H9 (cell line): ENCODE results near the gene SIL1. TPM values are rescaled to one million over a fixed set of nuclear protein-coding genes. Genes with fewer than 3 reads are reported as not detected.

Experiments
- DNase-seq: peaks from one replicate; pipeline ENCODE4 v3.0.0-alpha.2; 2017
- H2AFZ ChIP-seq: one replicate; pipeline ENCODE4 v1.6.1; 2013; ENCODE audit warnings: mild to moderate bottlenecking, low read length, control low read depth, moderate library complexity
- H2AK5ac ChIP-seq: 2 replicates; pipeline ENCODE4 v1.6.1; 2013; ENCODE audit warnings: low read length, control low read depth, mixed read lengths; ENCODE audit not compliant: insufficient read length
- H2BK120ac ChIP-seq: one replicate; pipeline ENCODE4 v1.6.1; 2013; ENCODE audit warnings: low read depth, mild to moderate bottlenecking, low read length, control low read depth, inconsistent platforms; ENCODE audit not compliant: poor library complexity, severe bottlenecking
- H2BK12ac ChIP-seq: 2 replicates; pipeline ENCODE4 v1.6.1; 2013; ENCODE audit warnings: low read length, control low read depth, mixed read lengths, low read depth; ENCODE audit not compliant: insufficient read length
- H2BK15ac ChIP-seq: 2 replicates; pipeline ENCODE4 v1.6.1; 2013; ENCODE audit warnings: low read depth, low read length, control low read depth
- H2BK20ac ChIP-seq: one replicate; pipeline ENCODE4 v1.6.1; 2013; ENCODE audit warnings: low read depth, mild to moderate bottlenecking, low read length, control low read depth, inconsistent platforms; ENCODE audit not compliant: poor library complexity, severe bottlenecking
- H2BK5ac ChIP-seq: 2 replicates; pipeline ENCODE4 v1.6.1; 2013; ENCODE audit warnings: low read length, control low read depth, mixed read lengths; ENCODE audit not compliant: insufficient read length
- H3K14ac ChIP-seq: 2 replicates; pipeline ENCODE4 v1.6.1; 2013; ENCODE audit warnings: low read length, control low read depth; ENCODE audit not compliant: insufficient read depth
- H3K18ac ChIP-seq: 2 replicates; pipeline ENCODE4 v1.6.1; 2013; ENCODE audit warnings: low read depth, mild to moderate bottlenecking, mixed read lengths, low read length, control low read depth; ENCODE audit not compliant: insufficient read length
- H3K23ac ChIP-seq: 2 replicates; pipeline ENCODE4 v1.6.1; 2013; ENCODE audit warnings: low read length, control low read depth, mixed read lengths, low read depth; ENCODE audit not compliant: insufficient read length
- H3K23me2 ChIP-seq: 2 replicates; pipeline ENCODE4 v1.6.1; 2013; ENCODE audit warnings: low read depth, mild to moderate bottlenecking, mixed read lengths, low read length, control low read depth; ENCODE audit not compliant: insufficient read length, poor library complexity, severe bottlenecking
- H3K27ac ChIP-seq: 2 replicates; pipeline ENCODE4 v1.5.1; 2013; ENCODE audit warnings: low read length, control low read depth, mixed read lengths, low read depth; ENCODE audit not compliant: insufficient read length
- H3K27me3 ChIP-seq: 2 replicates; pipeline ENCODE4 v1.6.1; 2013; ENCODE audit warnings: low read length, control low read depth, inconsistent platforms; ENCODE audit not compliant: insufficient read depth
- H3K4ac ChIP-seq: 2 replicates; pipeline ENCODE4 v1.6.1; 2013; ENCODE audit warnings: low read depth, mild to moderate bottlenecking, control low read depth, inconsistent platforms, low read length, moderate library complexity
- H3K4me1 ChIP-seq: 2 replicates; pipeline ENCODE4 v1.6.1; 2013; ENCODE audit warnings: low read length, control low read depth, inconsistent platforms; ENCODE audit not compliant: insufficient read depth
- H3K4me2 ChIP-seq: 2 replicates; pipeline ENCODE4 v1.6.1; 2013; ENCODE audit warnings: low read length, control low read depth, mixed read lengths; ENCODE audit not compliant: insufficient read length, insufficient read depth
- H3K56ac ChIP-seq: 2 replicates; pipeline ENCODE4 v1.6.1; 2013; ENCODE audit warnings: low read depth, mild to moderate bottlenecking, mixed read lengths, low read length, control low read depth; ENCODE audit not compliant: insufficient read length
- H3K79me1 ChIP-seq: 2 replicates; pipeline ENCODE4 v1.6.1; 2013; ENCODE audit warnings: low read depth, mild to moderate bottlenecking, moderate library complexity, low read length, control low read depth, inconsistent platforms; ENCODE audit not compliant: insufficient read depth, poor library complexity, severe bottlenecking
- H3K79me2 ChIP-seq: 2 replicates; pipeline ENCODE4 v1.6.1; 2013; ENCODE audit warnings: low read length, control low read depth, inconsistent platforms; ENCODE audit not compliant: insufficient read depth
- H3K9ac ChIP-seq: 2 replicates; pipeline ENCODE4 v1.6.1; 2013; ENCODE audit warnings: low read length, control low read depth, mixed read lengths; ENCODE audit not compliant: insufficient read length; ENCODE audit errors: extremely low read depth
- H3K9me3 ChIP-seq: one replicate; pipeline ENCODE4 v1.6.1; 2013; ENCODE audit warnings: low read depth, low read length, inconsistent platforms; ENCODE audit not compliant: control insufficient read depth
- H3T11ph ChIP-seq: one replicate; pipeline ENCODE4 v1.6.1; 2013; ENCODE audit warnings: mild to moderate bottlenecking, low read length, control low read depth, inconsistent platforms
- H4K20me1 ChIP-seq: one replicate; pipeline ENCODE4 v1.6.1; 2013; ENCODE audit not compliant: control insufficient read depth, insufficient read length, insufficient read depth
- H4K5ac ChIP-seq: 2 replicates; pipeline ENCODE4 v1.6.1; 2013; ENCODE audit warnings: low read depth, mild to moderate bottlenecking, mixed read lengths, low read length, control low read depth; ENCODE audit not compliant: insufficient read length
- H4K8ac ChIP-seq: replicated peaks from 2 replicates; pipeline ENCODE4 v1.6.1; 2013; ENCODE audit warnings: low read length, control low read depth, mixed read lengths, low read depth; ENCODE audit not compliant: insufficient read length
- H4K91ac ChIP-seq: 2 replicates; pipeline ENCODE4 v1.6.1; 2013; ENCODE audit warnings: low read depth, mild to moderate bottlenecking, moderate library complexity, mixed read lengths, low read length, control low read depth; ENCODE audit not compliant: insufficient read length
- H3K27ac Mint-ChIP-seq, 3 experiments: 2 replicates in 2 of 3; 3 replicates in 1 of 3; pipeline ENCODE4 v1.8.0; 2020 to 2021; ENCODE audit warnings: mixed read lengths in 3 of 3, mild to moderate bottlenecking in 1 of 3, moderate library complexity in 1 of 3
- H3K27me3 Mint-ChIP-seq: 2 replicates; pipeline ENCODE4 v1.8.0; 2021; ENCODE audit warnings: low read depth, mild to moderate bottlenecking, moderate library complexity, mixed read lengths
- H3K36me3 Mint-ChIP-seq, 3 experiments: 2 replicates in 2 of 3; 3 replicates in 1 of 3; pipeline ENCODE4 v1.8.0; 2020 to 2021; ENCODE audit warnings: low read depth in 3 of 3, mixed read lengths in 3 of 3; ENCODE audit not compliant: insufficient read depth in 1 of 3
- H3K4me1 Mint-ChIP-seq, 2 experiments: 2 replicates each; pipeline ENCODE4 v1.8.0; 2020; ENCODE audit warnings: mixed read lengths in 2 of 2
- H3K4me3 Mint-ChIP-seq, 2 experiments: 2 replicates in 1 of 2; 3 replicates in 1 of 2; pipeline ENCODE4 v1.8.0; 2020 to 2021; ENCODE audit warnings: mild to moderate bottlenecking in 2 of 2, mixed read lengths in 2 of 2, moderate library complexity in 1 of 2
- H3K9me3 Mint-ChIP-seq, 2 experiments: 2 replicates in 1 of 2; 3 replicates in 1 of 2; pipeline ENCODE4 v1.8.0; 2020; ENCODE audit warnings: mild to moderate bottlenecking in 2 of 2, mixed read lengths in 2 of 2, moderate library complexity in 1 of 2
- WGBS: extraction: QIAGEN DNeasy Blood & Tissue Kit; methylation state at CpG from one replicate; pipeline ENCODE4 v1.1.7; 2013; ENCODE audit warnings: missing lambda C conversion rate, low lambda C conversion rate, mixed read lengths; ENCODE audit not compliant: insufficient read length; ENCODE audit errors: extremely low coverage; 5-methylcytosine and 5-hydroxymethylcytosine counted together
- total RNA-seq: library from RNA; stranded (reverse); gene quantifications from 2 replicates; pipeline ENCODE4 v1.2.1, GENCODE V29; 2021
- TF ChIP-seq, protein P1 (sequence below): fragments of 200-600 bp; sonication (generic); conservative IDR thresholded peaks from 3 replicates; pipeline ENCODE4 v1.8.0; 2021; ENCODE audit warnings: antibody characterized with exemption, mild to moderate bottlenecking

The SIL1 gene
- total RNA-seq, 1 experiment from 2014 or later = 10.6 TPM

DNA sequence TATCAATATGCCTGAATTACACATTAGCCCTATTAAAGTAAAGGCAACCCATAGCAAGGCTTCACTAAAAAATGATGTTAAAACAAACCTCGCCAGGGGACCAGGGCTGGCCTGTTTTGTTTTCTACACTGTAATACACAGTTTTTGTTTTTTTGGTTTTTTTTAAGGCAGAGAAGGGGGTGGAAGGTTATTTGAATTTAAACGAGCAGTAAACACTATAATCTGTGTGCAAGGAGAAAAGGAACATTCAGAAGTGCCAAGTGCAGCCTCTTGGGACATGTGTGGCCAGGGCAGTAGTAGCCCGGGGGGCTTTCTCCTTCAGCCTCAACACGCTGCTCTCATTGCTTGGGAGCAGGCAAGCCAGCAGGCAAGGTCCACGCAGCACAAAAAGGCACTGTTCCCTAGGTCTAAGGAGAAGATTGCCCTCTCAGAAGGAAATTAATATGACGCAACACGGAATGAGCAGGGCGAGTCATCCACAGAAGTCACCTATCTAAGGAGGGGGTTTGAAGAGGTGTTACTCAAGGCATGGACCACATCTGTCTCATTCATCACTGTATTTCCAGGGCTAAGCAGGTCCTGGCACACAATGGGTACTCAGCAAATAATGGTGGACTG, 16.2 kb downstream of the SIL1 start:
- H3K79me1 ChIP-seq = no peaks in the 10 kb centered on the region
- no peak overlapping the region for H3K9ac ChIP-seq
- H3K79me2 ChIP-seq = no peaks in the 10 kb centered on the region
- no peaks in the 10 kb centered on the region for H3K27me3 ChIP-seq
- H4K5ac ChIP-seq = no peak overlapping the region
- H3K18ac ChIP-seq = no peak overlapping the region
- no peak overlapping the region for H2AK5ac ChIP-seq
- no peak overlapping the region for H3T11ph ChIP-seq
- H3K4me1 Mint-ChIP-seq = peaks cover 13 to 23% of the 10 kb centered on the region in 2 experiments
- H3K23me2 ChIP-seq = no peaks in the 10 kb centered on the region
- no peaks in the 10 kb centered on the region for H4K20me1 ChIP-seq
- H2BK5ac ChIP-seq = peak overlapping the region; percentile 30
- no peak overlapping the region for H3K4me3 Mint-ChIP-seq
- no peak for DNase-seq
- H2BK20ac ChIP-seq = no peak overlapping the region
- no peak overlapping the region for H2BK120ac ChIP-seq
- no peak overlapping the region for H3K56ac ChIP-seq
- no peak overlapping the region for H3K4ac ChIP-seq
- H3K27me3 Mint-ChIP-seq = no peaks in the 10 kb centered on the region
- no peak overlapping the region for H3K4me2 ChIP-seq
- TF ChIP-seq, protein P1, sequence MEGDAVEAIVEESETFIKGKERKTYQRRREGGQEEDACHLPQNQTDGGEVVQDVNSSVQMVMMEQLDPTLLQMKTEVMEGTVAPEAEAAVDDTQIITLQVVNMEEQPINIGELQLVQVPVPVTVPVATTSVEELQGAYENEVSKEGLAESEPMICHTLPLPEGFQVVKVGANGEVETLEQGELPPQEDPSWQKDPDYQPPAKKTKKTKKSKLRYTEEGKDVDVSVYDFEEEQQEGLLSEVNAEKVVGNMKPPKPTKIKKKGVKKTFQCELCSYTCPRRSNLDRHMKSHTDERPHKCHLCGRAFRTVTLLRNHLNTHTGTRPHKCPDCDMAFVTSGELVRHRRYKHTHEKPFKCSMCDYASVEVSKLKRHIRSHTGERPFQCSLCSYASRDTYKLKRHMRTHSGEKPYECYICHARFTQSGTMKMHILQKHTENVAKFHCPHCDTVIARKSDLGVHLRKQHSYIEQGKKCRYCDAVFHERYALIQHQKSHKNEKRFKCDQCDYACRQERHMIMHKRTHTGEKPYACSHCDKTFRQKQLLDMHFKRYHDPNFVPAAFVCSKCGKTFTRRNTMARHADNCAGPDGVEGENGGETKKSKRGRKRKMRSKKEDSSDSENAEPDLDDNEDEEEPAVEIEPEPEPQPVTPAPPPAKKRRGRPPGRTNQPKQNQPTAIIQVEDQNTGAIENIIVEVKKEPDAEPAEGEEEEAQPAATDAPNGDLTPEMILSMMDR = no peak
- no peak overlapping the region for H2BK12ac ChIP-seq
- H3K27ac Mint-ChIP-seq = no peak overlapping the region
- no peak overlapping the region for H2BK15ac ChIP-seq
- H2AFZ ChIP-seq = no peak overlapping the region
- H4K8ac ChIP-seq = no peak overlapping the region
- no peak overlapping the region for H3K27ac ChIP-seq
- H3K36me3 Mint-ChIP-seq = no peaks in the 10 kb centered on the region
- no peak overlapping the region for H4K91ac ChIP-seq
- no peaks in the 10 kb centered on the region for H3K9me3 ChIP-seq
- H3K9me3 Mint-ChIP-seq = no peaks in the 10 kb centered on the region
- H3K23ac ChIP-seq = no peak overlapping the region
- no peaks in the 10 kb centered on the region for H3K4me1 ChIP-seq
- H3K14ac ChIP-seq = no peak overlapping the region
- no CpG with 5 or more reads among the region's 8 CpGs for WGBS
